Measurements from ENCODE around the gene LHPP.

DNA sequence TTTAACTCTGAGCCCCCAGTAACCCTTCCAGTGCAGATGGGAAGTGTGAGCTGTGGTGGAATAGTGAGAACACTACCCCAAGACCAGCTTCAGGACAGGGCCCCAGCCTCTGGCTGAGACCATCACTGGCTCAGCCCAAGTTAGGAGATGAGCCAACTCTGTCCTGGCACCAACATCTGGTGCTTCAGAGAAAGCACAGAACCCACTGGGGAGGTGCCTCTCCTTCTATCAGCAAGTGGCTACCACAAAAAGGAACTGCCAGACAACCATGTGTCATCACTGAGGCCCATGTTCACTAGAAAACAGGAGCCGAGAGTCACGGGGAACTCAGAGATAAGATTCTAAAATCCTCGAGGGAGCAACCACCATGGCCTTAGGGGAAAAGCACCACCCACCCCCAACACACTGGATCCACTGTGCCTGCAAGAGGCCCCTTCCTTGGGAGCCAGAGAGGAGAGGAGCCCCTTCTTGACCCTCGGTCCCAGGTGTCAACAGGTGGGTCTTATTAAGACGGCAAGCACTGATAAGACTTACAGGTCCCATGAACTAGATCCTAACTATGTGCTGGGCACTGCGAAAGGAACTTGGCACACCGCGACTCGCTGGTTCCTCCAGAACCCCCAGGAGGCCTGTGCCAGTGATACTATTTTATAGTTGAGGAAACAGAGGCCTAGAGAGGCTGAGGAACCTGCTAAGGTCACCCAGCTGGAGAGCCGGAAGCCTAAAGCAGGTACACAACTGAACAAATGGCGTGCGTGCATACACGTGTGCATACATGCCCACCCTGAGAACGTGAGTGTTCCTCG is 179.9 kb downstream of the LHPP start:
- TF ChIP-seq, protein P1, sequence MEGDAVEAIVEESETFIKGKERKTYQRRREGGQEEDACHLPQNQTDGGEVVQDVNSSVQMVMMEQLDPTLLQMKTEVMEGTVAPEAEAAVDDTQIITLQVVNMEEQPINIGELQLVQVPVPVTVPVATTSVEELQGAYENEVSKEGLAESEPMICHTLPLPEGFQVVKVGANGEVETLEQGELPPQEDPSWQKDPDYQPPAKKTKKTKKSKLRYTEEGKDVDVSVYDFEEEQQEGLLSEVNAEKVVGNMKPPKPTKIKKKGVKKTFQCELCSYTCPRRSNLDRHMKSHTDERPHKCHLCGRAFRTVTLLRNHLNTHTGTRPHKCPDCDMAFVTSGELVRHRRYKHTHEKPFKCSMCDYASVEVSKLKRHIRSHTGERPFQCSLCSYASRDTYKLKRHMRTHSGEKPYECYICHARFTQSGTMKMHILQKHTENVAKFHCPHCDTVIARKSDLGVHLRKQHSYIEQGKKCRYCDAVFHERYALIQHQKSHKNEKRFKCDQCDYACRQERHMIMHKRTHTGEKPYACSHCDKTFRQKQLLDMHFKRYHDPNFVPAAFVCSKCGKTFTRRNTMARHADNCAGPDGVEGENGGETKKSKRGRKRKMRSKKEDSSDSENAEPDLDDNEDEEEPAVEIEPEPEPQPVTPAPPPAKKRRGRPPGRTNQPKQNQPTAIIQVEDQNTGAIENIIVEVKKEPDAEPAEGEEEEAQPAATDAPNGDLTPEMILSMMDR (IDR thresholded peaks at IDR 0.05), result no peak
- TF ChIP-seq POLR2A (IDR thresholded peaks at IDR 0.05), result no peak

Data from heart left ventricle (tissue), 13 donors.